ENCODE data around the gene NME8.
A peak's percentile ranks its signal among the peaks of the same experiment; 100 is the strongest.

Gene NME8

DNA sequence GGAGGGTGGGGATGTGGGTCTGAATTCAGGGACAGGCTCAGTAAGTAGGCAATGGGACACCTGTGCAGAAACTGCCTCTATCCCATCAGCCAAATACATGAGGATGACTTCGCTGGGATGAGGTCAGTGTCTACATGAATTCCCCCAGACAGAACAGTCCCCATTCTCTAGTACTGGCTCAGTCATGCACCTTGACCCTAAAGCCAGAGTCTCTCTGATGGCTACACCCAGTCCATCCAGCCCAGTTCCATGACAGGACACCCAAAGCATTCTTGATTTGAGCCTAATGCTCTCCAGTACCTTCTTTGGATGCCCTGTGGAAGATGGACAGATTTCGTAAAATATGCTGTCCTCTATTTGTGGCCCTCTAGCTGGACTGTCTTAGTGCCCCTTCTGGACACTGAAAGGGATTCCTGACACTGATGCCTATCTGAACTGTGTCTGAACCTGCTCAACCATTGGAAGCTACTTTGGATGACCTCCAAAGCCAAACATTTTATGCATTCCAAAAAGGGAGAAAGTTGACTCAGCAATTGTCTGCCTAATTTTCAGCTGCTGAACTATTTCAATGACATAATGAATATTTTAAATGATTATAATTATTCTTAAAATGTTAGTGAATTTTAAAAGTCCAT lies 53.6 kb downstream of the NME8 start:
- no peak for DNase-seq

DNA sequence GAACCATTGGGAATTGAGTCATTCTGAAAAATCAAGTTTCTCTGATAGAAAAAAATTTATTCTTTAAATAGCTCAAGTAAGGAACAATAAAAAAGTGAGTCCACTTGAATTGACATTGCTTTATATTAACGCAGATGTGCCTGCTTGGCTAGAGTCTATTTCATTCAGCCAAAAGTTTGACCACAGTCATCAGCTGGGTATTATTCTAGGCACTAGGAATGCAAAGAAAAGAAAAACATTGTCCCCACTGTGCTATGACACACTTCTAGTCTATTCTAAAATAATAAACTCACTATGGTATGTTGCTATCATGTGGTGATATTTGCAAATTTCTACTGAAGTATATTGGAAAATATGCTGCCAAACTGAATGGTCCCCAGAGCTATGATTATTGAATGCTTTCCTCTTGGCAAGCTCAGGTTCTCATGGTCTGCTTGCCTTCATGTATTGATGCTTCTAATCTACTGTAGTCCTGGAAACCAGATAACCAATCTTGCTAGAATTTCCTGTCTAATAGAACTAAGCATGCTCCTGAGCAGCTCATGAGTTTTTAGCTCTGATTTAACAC lies 59.9 kb downstream of the NME8 start:
- no peak for DNase-seq

GRCh38 chr7:37912756-37913155 lies 64.4 kb downstream of the NME8 start:
- DNase-seq, result no peak

DNA sequence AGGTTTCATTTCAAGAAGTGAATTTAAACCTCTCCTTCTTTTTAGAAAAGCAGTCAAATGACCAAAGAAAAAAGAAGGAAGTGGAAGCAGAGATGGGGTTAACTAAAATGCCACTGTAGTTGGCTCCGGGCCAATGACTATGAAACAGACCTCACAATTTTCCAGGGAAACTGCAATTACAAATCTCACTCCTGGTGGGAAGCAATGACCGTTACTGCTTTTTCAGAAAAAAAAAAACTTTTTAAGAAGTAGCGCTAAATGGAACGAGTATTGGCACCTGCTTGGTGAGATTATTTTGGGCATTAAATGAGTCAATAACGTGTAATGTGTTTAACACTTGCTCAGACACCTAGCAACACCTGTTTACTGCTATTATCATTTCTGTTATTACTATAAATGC lies 67.0 kb downstream of the NME8 start:
- peak; percentile 15 for DNase-seq

DNA sequence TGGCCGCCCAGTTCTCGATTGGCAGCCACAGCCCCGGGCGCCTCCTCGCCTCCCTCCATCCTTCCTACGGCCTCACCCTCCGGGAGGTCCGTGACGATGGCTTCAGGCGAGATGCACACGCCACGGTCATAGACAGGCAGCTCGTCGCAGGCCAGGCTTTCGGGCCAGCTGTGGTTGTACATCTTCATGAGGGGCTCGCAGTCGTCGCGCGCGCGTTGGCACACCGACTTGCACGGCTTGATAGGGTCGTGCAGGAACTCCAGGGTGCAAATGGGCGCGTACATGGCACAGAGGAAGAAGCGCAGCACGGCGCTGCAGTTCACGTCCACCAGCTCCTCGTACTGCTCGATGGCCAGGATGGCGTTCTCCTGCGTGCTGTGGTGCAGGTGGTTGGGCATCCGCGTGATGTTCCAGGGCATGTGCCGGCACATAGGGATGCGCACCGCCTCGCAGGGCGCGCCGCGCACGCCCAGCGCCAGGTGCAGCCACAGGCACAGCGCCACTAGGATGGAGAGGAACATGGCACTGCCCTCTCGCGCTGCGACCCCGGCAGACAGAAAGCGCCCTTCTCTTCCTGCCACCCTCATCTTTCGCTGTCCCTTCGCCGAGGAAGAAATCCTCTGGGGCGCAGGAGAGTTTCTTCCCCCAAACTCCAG lies 67.7 kb downstream of the NME8 start:
- DNase-seq, result peak; percentile 11

GRCh38 chr7:37916673-37917660 lies 68.6 kb downstream of the NME8 start, which contains the start of gene SFRP4:
TSS of gene SFRP4 (minus strand) at chr7:37916817. CDS start at chr7:37916537, 280 bp downstream.
- peak; percentile 41 for DNase-seq

- DNase-seq, result no peak
Observed at GRCh38 chr7:37918526-37918925, 70.1 kb downstream of the NME8 start.

- DNase-seq, result peak; percentile 34
Observed at GRCh38 chr7:37920305-37920848, 72.0 kb downstream of the NME8 start, which contains the start of gene EPDR1. TSS of gene EPDR1 (plus strand) at chr7:37920640. CDS start at chr7:37920940, 300 bp downstream.

DNA sequence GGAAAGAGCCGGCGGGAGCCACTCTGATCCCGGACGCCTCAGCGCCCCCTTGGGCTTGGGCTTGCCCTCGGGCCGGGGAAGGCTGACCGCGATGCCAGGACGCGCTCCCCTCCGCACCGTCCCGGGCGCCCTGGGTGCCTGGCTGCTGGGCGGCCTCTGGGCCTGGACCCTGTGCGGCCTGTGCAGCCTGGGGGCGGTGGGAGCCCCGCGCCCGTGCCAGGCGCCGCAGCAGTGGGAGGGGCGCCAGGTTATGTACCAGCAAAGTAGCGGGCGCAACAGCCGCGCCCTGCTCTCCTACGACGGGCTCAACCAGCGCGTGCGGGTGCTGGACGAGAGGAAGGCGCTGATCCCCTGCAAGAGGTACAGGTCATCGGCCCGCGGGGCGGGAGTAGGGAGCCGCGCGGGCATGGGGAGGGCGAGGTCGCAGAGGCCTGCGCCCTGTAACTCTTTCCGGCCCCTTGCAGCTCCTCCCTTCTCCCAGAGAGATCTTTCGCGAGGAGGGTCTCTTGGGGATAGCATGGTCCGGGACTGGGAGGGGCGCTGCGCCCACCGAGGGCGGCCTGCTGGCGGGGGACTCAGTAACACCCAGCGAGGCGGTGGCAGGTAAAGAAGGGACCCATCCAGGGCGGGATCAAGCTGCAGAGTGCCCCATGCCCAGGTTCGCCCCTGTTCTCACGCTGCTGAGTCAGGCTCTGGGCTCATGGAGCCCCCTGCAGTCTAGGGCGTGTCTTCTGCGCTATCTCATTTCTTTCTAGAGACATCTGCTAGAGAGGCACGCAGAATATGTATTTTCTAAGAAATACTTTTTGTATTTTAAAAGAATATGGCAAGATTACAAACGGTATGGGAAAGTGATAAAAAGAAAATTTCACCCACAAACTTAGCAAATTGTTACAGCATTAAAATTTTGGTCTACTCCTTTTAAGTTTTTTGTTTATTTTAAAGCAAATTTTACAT lies 72.7 kb downstream of the NME8 start:
- peak; percentile 23 for DNase-seq

DNA sequence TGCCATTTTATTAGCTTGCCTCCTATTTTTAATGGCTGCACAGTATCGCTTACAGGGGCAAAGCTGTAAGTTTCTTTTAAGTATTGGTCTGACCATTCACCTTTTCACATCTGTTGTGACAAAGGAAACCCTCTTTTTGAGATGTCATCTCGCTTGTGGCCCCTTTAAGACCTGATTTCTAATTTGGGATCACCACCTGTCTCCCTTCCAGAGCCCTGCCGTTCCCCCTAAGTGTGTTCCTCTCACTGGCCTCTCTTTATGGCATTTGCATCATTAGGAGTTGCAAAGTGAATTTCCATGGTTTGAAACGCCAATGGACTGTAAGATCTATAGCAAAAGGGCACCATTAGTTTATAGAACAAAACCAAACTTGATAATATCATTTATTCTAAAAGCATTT lies 73.5 kb downstream of the NME8 start:
- DNase-seq, result no peak

GRCh38 chr7:37923996-37924395 lies 75.6 kb downstream of the NME8 start:
- DNase-seq, result no peak

DNA sequence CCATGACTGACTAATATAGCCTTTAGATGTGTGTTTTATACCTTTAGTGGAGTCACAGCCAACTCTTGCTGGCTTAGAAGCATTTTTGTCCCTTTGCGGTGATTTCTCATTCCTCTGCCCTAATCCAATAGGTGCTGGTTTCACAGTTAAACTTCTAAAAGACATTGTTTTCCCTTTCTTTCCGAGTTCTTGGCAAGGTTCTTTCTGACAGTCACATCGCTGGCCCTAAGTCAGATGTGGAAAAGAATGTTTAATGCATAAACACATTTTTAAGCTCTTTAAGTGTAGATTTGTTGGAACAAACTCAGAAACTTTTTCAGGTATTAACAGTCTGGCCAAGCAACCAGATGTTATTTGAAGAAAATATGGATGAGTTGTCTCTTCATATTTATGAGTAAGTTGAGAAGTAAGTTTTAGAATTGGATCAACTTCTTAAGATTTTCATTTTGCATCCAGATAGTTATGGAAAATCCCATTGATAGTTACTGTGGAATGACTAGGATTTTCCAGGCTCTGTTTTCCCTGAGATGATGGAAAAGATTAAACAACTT lies 76.2 kb downstream of the NME8 start:
- no peak for DNase-seq

GRCh38 chr7:37925620-37926019 lies 77.2 kb downstream of the NME8 start:
- DNase-seq, result no peak

DNA sequence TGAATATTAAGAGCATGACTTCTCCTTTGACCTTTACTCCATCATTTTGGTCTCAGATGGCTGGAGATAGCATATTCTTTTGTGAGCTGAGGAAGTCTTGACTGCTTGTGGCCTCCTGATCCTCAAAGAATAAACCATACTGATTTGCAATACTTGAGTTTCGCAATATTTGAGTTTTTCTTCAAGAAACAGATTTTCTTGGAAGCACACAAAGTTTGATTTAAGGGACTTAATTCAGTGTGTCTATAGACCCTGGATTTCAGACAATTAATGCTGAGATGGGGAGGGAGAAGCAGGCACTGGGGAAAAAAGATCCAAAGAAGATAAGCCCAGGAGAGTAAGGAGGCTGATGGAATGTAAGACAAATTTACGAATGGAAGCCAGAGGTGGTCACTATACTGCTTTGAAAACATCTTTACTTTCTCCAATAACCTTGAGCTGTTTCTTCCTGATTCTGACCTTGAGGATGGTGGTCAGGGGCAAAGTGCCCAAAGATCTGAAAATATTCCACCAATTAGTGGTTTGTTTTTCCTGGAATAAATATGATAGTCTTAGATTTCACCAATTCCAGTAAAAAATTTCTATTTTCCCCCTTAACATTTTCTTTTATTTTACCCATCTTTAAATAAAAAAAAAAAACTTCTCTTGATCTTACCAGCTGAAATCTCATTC lies 79.5 kb downstream of the NME8 start:
- DNase-seq, result no peak

DNA sequence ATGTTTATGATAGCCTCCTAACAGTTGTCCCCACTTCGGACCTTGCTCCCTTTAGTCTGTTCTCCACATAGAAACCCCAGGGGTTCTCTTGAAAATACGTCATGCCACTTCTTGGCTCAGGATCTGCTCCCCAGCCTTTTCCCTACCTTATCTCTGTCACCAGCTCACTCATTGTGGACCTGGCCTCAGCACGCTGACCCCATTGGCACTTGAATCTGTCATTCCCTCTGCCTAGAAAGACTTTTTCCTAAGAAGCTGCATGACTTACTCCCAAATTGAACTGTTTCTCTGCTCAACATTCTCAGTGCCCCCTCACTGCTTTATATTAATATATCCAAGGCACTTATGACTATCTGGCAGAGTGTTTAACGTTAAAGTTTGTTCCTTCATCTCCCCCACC lies 80.5 kb downstream of the NME8 start:
- no peak for DNase-seq

- no peak for DNase-seq
Observed at GRCh38 chr7:37930226-37930948, 82.0 kb downstream of the NME8 start.

DNA sequence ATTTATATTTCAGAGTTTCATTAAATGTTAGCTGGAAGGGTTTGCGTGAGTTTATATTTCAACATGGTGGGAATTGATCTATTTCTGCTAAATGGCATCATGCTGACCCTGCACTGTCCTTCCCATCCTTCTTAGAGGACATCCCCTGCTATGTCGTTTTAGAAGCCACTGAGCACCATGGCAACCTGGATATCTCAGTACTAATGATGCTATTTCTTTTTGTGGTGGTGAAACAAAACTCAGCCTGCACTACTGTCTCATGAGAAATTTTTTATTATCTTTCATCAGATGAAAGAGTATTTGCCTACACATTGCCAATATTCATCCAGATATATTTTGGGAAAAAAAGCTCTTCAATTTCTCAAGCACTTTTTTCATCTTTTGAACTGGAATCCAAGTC lies 84.1 kb downstream of the NME8 start:
- DNase-seq, result no peak

DNA sequence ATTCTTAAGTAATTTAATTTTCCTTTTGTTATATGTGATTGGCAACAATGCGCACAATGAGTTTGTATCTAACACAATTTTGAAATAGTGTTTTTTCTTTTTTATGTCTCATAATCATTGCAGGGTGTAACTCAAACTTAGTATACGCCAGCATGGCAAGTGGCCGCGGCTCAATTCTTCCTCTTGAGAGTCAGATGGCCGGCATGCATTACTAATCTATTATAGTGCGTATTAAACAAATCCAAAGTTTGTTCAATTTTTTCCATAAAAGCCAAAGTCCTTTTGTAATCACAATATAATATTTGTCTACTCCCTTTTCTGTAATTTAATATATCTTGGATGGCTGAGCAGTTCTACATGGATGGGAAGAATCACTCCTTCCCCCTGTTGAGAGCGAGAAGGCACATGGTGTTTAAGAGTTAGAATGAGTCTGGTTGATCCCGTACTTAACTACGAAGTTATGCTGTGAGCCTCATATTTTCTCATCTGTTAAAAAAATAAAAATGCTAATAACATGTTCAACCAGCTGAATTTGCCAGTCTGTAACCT lies 84.7 kb downstream of the NME8 start:
- no peak for DNase-seq

- DNase-seq, result no peak
Observed at GRCh38 chr7:37942934-37943610, 94.7 kb downstream of the NME8 start.
